K562 (cell line): Measurements from ENCODE around the gene NCOA1. TPM values are rescaled to one million over a fixed set of nuclear protein-coding genes. Genes with fewer than 3 reads are reported as not detected.

Experiments
- ATAC-seq: fragments of 200-7000 bp; cut with Tn5 transposase; 3 replicates; pipeline ENCODE4 v1.9.1; 2020; ENCODE audit warnings: moderate library complexity
- BruUV-seq: library from RNA; stranded (reverse); fragments of 400-500 nt; replicated peaks from 2 replicates; lab custom pipeline; 2021; lab: Mats Ljungman, UMichigan
- CTCF ChIA-PET: fragments of 300-600 bp; formaldehyde crosslinking; extraction: SDS; loops from one replicate; lab custom pipeline; 2021; ENCODE audit warnings: low intra/inter-chr PET ratio; lab: Yijun Ruan, JAX
- POLR2A ChIA-PET: fragments of 300-600, 350-650 bp; sonication (Branson Sonifier 250); formaldehyde crosslinking; extraction: SDS; loops from one replicate; lab custom pipeline; 2021; ENCODE audit warnings: antibody characterized with exemption, inconsistent platforms; lab: Yijun Ruan, JAX
- DNase-seq, 4 experiments: peaks; one replicate each; pipeline versions ENCODE4 v3.0.0 to v3.0.0-alpha.2; 2011 to 2018; ENCODE audit warnings: low spot score in 3 of 4, mixed read lengths in 3 of 4; ENCODE audit errors: extremely low read depth in 1 of 4
- FAIRE-seq: peaks from 2 replicates; lab custom pipeline; 2011; peaks lifted over from hg19 to GRCh38; lab: Jason Lieb, UNC
- H2AFZ ChIP-seq: 2 replicates; pipeline ENCODE4 v1.6.0; 2011; ENCODE audit warnings: low read depth, low read length, control low read depth, inconsistent platforms
- H3K27ac ChIP-seq: fragments of 200-600 bp; 3 replicates; pipeline ENCODE4 v1.8.0; 2011; ENCODE audit warnings: low read depth, mild to moderate bottlenecking, control low read depth, inconsistent platforms, low read length, moderate library complexity, mixed read lengths; ENCODE audit errors: extremely low read depth
- H3K27me3 ChIP-seq, 2 experiments: fragments of 300-600 bp in 1 of 2; 2 replicates in 1 of 2; 3 replicates in 1 of 2; pipeline versions ENCODE4 v1.6.0 to v1.8.0; 2011; ENCODE audit warnings: inconsistent platforms in 2 of 2, low read length in 2 of 2, mild to moderate bottlenecking in 1 of 2, mixed read lengths in 1 of 2, moderate library complexity in 1 of 2; ENCODE audit not compliant: control insufficient read depth in 2 of 2, insufficient read depth in 2 of 2
- H3K36me3 ChIP-seq: fragments of 300-600 bp; 3 replicates; pipeline ENCODE4 v1.8.0; 2011; ENCODE audit warnings: mild to moderate bottlenecking, low read length, inconsistent platforms; ENCODE audit not compliant: control insufficient read depth, insufficient read depth
- H3K4me1 ChIP-seq, 2 experiments: fragments of 200-600 bp in 1 of 2; replicated peaks in 1 of 2; 2 replicates in 1 of 2; 3 replicates in 1 of 2; pipeline versions ENCODE4 v1.5.1 to v1.8.0; 2011; ENCODE audit warnings: inconsistent platforms in 2 of 2, low read length in 2 of 2, mild to moderate bottlenecking in 1 of 2, mixed read lengths in 1 of 2, moderate library complexity in 1 of 2; ENCODE audit not compliant: control insufficient read depth in 2 of 2, insufficient read depth in 2 of 2
- H3K4me2 ChIP-seq: 2 replicates; pipeline ENCODE4 v1.6.1; 2011; ENCODE audit warnings: low read length, control low read depth, inconsistent platforms, mixed read lengths; ENCODE audit not compliant: insufficient read depth
- H3K4me3 ChIP-seq: fragments of 200-600 bp; sonication (generic), shearing (Covaris generic); 2 replicates; pipeline ENCODE4 v1.5.1; 2016; ENCODE audit warnings: control low read depth, inconsistent platforms
- H3K79me2 ChIP-seq: fragments of 200-600 bp; 3 replicates; pipeline ENCODE4 v1.8.0; 2011; ENCODE audit warnings: low read length, inconsistent platforms; ENCODE audit not compliant: control insufficient read depth, insufficient read depth
- H3K9ac ChIP-seq, 2 experiments: 2 replicates each; pipeline versions ENCODE4 v1.6.0 to v1.6.1; 2011; ENCODE audit warnings: low read depth in 2 of 2, low read length in 2 of 2, control low read depth in 1 of 2, inconsistent platforms in 1 of 2, mild to moderate bottlenecking in 1 of 2, mixed read lengths in 1 of 2; ENCODE audit not compliant: insufficient read depth in 1 of 2
- H3K9me1 ChIP-seq: one replicate; pipeline ENCODE4 v1.6.0; 2011; ENCODE audit warnings: inconsistent platforms, mild to moderate bottlenecking, low read length, moderate library complexity; ENCODE audit not compliant: control insufficient read depth, insufficient read depth
- H3K9me3 ChIP-seq: replicated peaks from 2 replicates; pipeline ENCODE4 v1.5.1; 2011; ENCODE audit warnings: low read depth, low read length, inconsistent platforms; ENCODE audit not compliant: control insufficient read depth, insufficient read depth
- H4K20me1 ChIP-seq: replicated peaks from 2 replicates; pipeline ENCODE4 v1.6.1; 2011; ENCODE audit warnings: low read length, inconsistent platforms, mixed read lengths; ENCODE audit not compliant: control insufficient read depth, insufficient read depth
- ARHGAP35 ChIP-seq: fragments of 450-650 bp; IDR thresholded peaks from 2 replicates; pipeline ENCODE4 v1.6.1; 2018; ENCODE audit not compliant: partially characterized antibody
- BRD4 ChIP-seq: fragments of 200-600 bp; sonication (generic); IDR thresholded peaks from 2 replicates; pipeline ENCODE4 v1.6.1; 2017; ENCODE audit warnings: inconsistent platforms
- HDAC6 ChIP-seq: IDR thresholded peaks from 2 replicates; pipeline ENCODE4 v1.6.1; 2012; ENCODE audit warnings: low read depth, mild to moderate bottlenecking, control low read depth, inconsistent platforms, low read length, moderate library complexity
- JUN ChIP-seq, 2 experiments: sonication (generic) in 1 of 2; formaldehyde crosslinking in 1 of 2; IDR thresholded peaks; 2 replicates each; pipeline versions ENCODE4 v1.6.1 to v1.8.0; 2012 to 2022; ENCODE audit warnings: borderline replicate concordance in 2 of 2, mild to moderate bottlenecking in 2 of 2, improper control_type of control experiment in 1 of 2, low read depth in 1 of 2, low read length in 1 of 2, missing genetic modification reagents in 1 of 2
- MAX ChIP-seq: sonication (generic); formaldehyde crosslinking; IDR thresholded peaks from 2 replicates; pipeline ENCODE4 v1.9.0; 2022; ENCODE audit warnings: mild to moderate bottlenecking, missing genetic modification reagents
- NFRKB ChIP-seq: fragments of 450-650 bp; IDR thresholded peaks from 2 replicates; pipeline ENCODE4 v1.6.1; 2016; ENCODE audit warnings: low read depth
- PHTF2 ChIP-seq: fragments of 250-450 bp; sonication (Bioruptor Pico); IDR thresholded peaks from 2 replicates; pipeline ENCODE4 v1.5.0; 2021; ENCODE audit warnings: mild to moderate bottlenecking
- POLR2G ChIP-seq: fragments of 200-400 bp; formaldehyde crosslinking; IDR thresholded peaks from 2 replicates; pipeline ENCODE4 v1.6.1; 2017; ENCODE audit warnings: low read depth, mild to moderate bottlenecking, antibody characterized with exemption, low read length, moderate library complexity
- SIN3A ChIP-seq, 2 experiments: fragments of 150-350 bp in 1 of 2; IDR thresholded peaks; 2 replicates each; pipeline ENCODE4 v1.6.1; 2011 to 2016; ENCODE audit warnings: borderline replicate concordance in 2 of 2, low read depth in 2 of 2, low read length in 2 of 2, mild to moderate bottlenecking in 2 of 2, moderate library complexity in 2 of 2; ENCODE audit not compliant: control insufficient read depth in 1 of 2
- TSC22D4 ChIP-seq: fragments of 450-650 bp; IDR thresholded peaks from 2 replicates; pipeline ENCODE4 v1.6.1; 2016; ENCODE audit warnings: missing genetic modification characterization, missing biosample characterization, control low read depth
- WGBS: fragments of 100-300 bp; shearing (Covaris generic); methylation state at CpG from one replicate; pipeline ENCODE4 v1.1.6; 2016; ENCODE audit warnings: low coverage, mixed read lengths; ENCODE audit not compliant: insufficient coverage; ENCODE audit errors: missing lambda C conversion rate; 5-methylcytosine and 5-hydroxymethylcytosine counted together
- in situ Hi-C: fragments of 300-500 bp; cut with MboI; formaldehyde crosslinking; loops from 4 replicates; pipeline ENCODE4 v1.15.0; 2018; ENCODE audit warnings: inconsistent platforms, mixed read lengths
- intact Hi-C: fragments of 100-400 bp; cut with micrococcal nuclease; formaldehyde crosslinking; loops from 2 replicates; pipeline ENCODE4 v1.14.2; 2022
- polyA plus RNA-seq, 8 experiments: library from polyadenylated mRNA; depleted of rRNA in 4 of 8; stranded (reverse) in 5 of 8; unstranded in 3 of 8; fragments of >200 nt; fragmentation: Nextera tagmentation in 2 of 8; fragmentation: Illumina TruSeq in 1 of 8; extraction: Ambion mirVana in 2 of 8; extraction: Trizol in 1 of 8; gene quantifications; 2 replicates each; pipeline versions ENCODE4 v1.2.1 to v1.2.3, GENCODE V29; 2011 to 2014; ENCODE audit warnings: inconsistent platforms in 1 of 8, missing spikeins in 1 of 8
- total RNA-seq, 7 experiments: library from RNA; depleted of rRNA in 6 of 7; stranded (reverse); fragments of >200 nt in 6 of 7; fragmentation: Illumina TruSeq in 2 of 7; extraction: Trizol in 2 of 7; gene quantifications; 2 replicates each; pipeline versions ENCODE4 v1.2.1 to v1.2.3, GENCODE V29; 2011 to 2021; ENCODE audit warnings: low replicate concordance in 1 of 7

NCOA1 gene
- total and polyA plus RNA-seq, 9 of the 15 experiments (the other 6 are each of a cell fraction or from before 2014, with no cell fraction given) = 4.9 to 25.7 (median 17.0) TPM

GRCh38 chr2:24565537-24565936 is 74.5 kb downstream of the NCOA1 start:
- TF ChIP-seq HDAC6 (no peak), ARHGAP35 (no peak), PHTF2 (CRISPR knock-in tag) (no peak), BRD4 (no peak), TSC22D4 (tag) (no peak), JUN (IDR thresholded peaks at IDR 0.05; ENCODE audit: borderline replicate concordance, low read depth, low read length) (no peak), JUN (CRISPR knock-in tag; IDR thresholded peaks at IDR 0.05; ENCODE audit: borderline replicate concordance) (no peak), MAX (CRISPR knock-in tag) (no peak), POLR2G (no peak), NFRKB (no peak), SIN3A (IDR thresholded peaks at IDR 0.05; ENCODE audit: borderline replicate concordance in 2 of 2, control insufficient read depth in 1 of 2, low read depth in 2 of 2, low read length in 2 of 2) (no peak)
- ChIA-PET POLR2A (no interaction called here), CTCF (no interaction called here)
- Histone ChIP-seq H3K79me2 (no peaks in the 10 kb centered on the region; the same call in 2 of the 3 replicates), H4K20me1 (no peaks in the 10 kb centered on the region), H2AFZ (no peak overlapping the region), H3K27me3 (no peaks in the 10 kb centered on the region), H3K4me3 (no peak overlapping the region), H3K4me1 (peaks cover 0 to 3% of the 10 kb centered on the region in 2 experiments; a peak in 1 of 5 replicates), H3K36me3 (peaks cover 23% of the 10 kb centered on the region; the same call in 2 of the 3 replicates), H3K9me1 (no peaks in the 10 kb centered on the region), H3K4me2 (no peak overlapping the region), H3K9ac (no peak overlapping the region), H3K27ac (no peak overlapping the region), H3K9me3 (peaks cover 9% of the 10 kb centered on the region)
- intact Hi-C loops = no loop called here
- no peak for DNase-seq
- no peak for FAIRE-seq
- 97% methylated on average over 7 of the region's 8 CpGs for WGBS
- no TSS peak for BruUV-seq
- in situ Hi-C loops = no loop called here
- no peak for ATAC-seq
